ENCODE data around the gene HEATR5B. TPM values are rescaled to one million over a fixed set of nuclear protein-coding genes. Genes with fewer than 3 reads are reported as not detected.

The HEATR5B gene
- total RNA-seq, 1 experiment from 2014 or later, result 12.6 TPM

GRCh38 chr2:36963734-36964133, 120.4 kb downstream of the HEATR5B start:
- Mint-ChIP-seq H3K27ac (peak overlapping the region; percentile 23; the same call in 1 of the 2 replicates), H3K4me1 (peaks cover 69% of the 10 kb centered on the region), H3K9me3 (no peaks in the 10 kb centered on the region), H3K36me3 (no peaks in the 10 kb centered on the region), H3K27me3 (ENCODE audit: low read depth) (no peaks in the 10 kb centered on the region; the same call in 1 of the 2 replicates), H3K4me3 (no peak overlapping the region; the same call in 1 of the 2 replicates)
- CTCF ChIA-PET, result interaction anchor here (1.0 kb wide), 1 partner anchor 178 kb away, joined by 3 read pairs; no protein-coding TSS in a partner anchor
- POLR2A ChIA-PET, result interaction anchor here (0.7 kb wide), 1 partner anchor 148 kb away, joined by 3 read pairs; no protein-coding TSS in a partner anchor
- ATAC-seq (no peak), DNase-seq (ENCODE audit: low spot score) (no peak)
- peak; percentile 46; the same call in 1 of the 2 replicates for TF ChIP-seq GTF2I (CRISPR knock-in tag; conservative IDR thresholded peaks at IDR 0.05)
- TF ChIP-seq FOXJ3 (CRISPR knock-in tag; IDR thresholded peaks at IDR 0.05; ENCODE audit: borderline replicate concordance), result no peak
- no peak for TF ChIP-seq ZSCAN18 (CRISPR knock-in tag; IDR thresholded peaks at IDR 0.05)
- TF ChIP-seq ZNF232 (CRISPR knock-in tag; IDR thresholded peaks at IDR 0.05), result no peak
- TF ChIP-seq KAT7 (CRISPR knock-in tag; IDR thresholded peaks at IDR 0.05; ENCODE audit: borderline replicate concordance), result no peak
- TF ChIP-seq ESRRA (CRISPR knock-in tag; IDR thresholded peaks at IDR 0.05; ENCODE audit: borderline replicate concordance), result no peak
- TF ChIP-seq, protein P1, sequence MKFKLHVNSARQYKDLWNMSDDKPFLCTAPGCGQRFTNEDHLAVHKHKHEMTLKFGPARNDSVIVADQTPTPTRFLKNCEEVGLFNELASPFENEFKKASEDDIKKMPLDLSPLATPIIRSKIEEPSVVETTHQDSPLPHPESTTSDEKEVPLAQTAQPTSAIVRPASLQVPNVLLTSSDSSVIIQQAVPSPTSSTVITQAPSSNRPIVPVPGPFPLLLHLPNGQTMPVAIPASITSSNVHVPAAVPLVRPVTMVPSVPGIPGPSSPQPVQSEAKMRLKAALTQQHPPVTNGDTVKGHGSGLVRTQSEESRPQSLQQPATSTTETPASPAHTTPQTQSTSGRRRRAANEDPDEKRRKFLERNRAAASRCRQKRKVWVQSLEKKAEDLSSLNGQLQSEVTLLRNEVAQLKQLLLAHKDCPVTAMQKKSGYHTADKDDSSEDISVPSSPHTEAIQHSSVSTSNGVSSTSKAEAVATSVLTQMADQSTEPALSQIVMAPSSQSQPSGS (CRISPR knock-in tag; IDR thresholded peaks at IDR 0.05; ENCODE audit: borderline replicate concordance, low read depth), result no peak
- TF ChIP-seq SP1 (CRISPR knock-in tag; conservative IDR thresholded peaks at IDR 0.05), result no peak
- TF ChIP-seq ZNF121 (CRISPR knock-in tag; IDR thresholded peaks at IDR 0.05), result peak; percentile 98
- no peak for TF ChIP-seq STAT6 (CRISPR knock-in tag; conservative IDR thresholded peaks at IDR 0.05; ENCODE audit: low read depth)
- no peak for TF ChIP-seq ETV6 (CRISPR knock-in tag; IDR thresholded peaks at IDR 0.05)
- TF ChIP-seq CREM (CRISPR knock-in tag; IDR thresholded peaks at IDR 0.05), result no peak
- no peak for TF ChIP-seq ZNF219 (CRISPR knock-in tag; IDR thresholded peaks at IDR 0.05; ENCODE audit: borderline replicate concordance)
- TF ChIP-seq MYBL2 (CRISPR knock-in tag; IDR thresholded peaks at IDR 0.05), result no peak

- H3K4me1 Mint-ChIP-seq, result peaks cover 67% of the 10 kb centered on the region
- DNase-seq (ENCODE audit: low spot score) (no peak), ATAC-seq (no peak)
- ChIA-PET POLR2A (interaction anchor here (0.7 kb wide), 1 partner anchor 149 kb away, joined by 3 read pairs; no protein-coding TSS in a partner anchor), CTCF (interaction anchor here (1.0 to 1.2 kb wide), 3 partner anchors 9 to 193 kb away, joined by 3 read pairs; no protein-coding TSS in a partner anchor)
- H3K36me3 Mint-ChIP-seq, result no peaks in the 10 kb centered on the region
- H3K4me3 Mint-ChIP-seq, result peak overlapping the region; percentile 32
- H3K27ac Mint-ChIP-seq, result peak overlapping the region; percentile 80
- no peaks in the 10 kb centered on the region; the same call in 1 of the 2 replicates for H3K27me3 Mint-ChIP-seq (ENCODE audit: low read depth)
- no peaks in the 10 kb centered on the region for H3K9me3 Mint-ChIP-seq
- no peak for TF ChIP-seq ZNF232 (CRISPR knock-in tag; IDR thresholded peaks at IDR 0.05)
- TF ChIP-seq ZNF425 (CRISPR knock-in tag; conservative IDR thresholded peaks at IDR 0.05), result no peak
- no peak for TF ChIP-seq NFE2L1 (CRISPR knock-in tag; IDR thresholded peaks at IDR 0.05)
- TF ChIP-seq PRRX2 (CRISPR knock-in tag; IDR thresholded peaks at IDR 0.05), result no peak
- TF ChIP-seq ZNF671 (CRISPR knock-in tag; IDR thresholded peaks at IDR 0.05), result no peak
- TF ChIP-seq TP53 (CRISPR knock-in tag; IDR thresholded peaks at IDR 0.05), result no peak
- TF ChIP-seq ATF6 (CRISPR knock-in tag; IDR thresholded peaks at IDR 0.05), result no peak
- TF ChIP-seq, protein P2, sequence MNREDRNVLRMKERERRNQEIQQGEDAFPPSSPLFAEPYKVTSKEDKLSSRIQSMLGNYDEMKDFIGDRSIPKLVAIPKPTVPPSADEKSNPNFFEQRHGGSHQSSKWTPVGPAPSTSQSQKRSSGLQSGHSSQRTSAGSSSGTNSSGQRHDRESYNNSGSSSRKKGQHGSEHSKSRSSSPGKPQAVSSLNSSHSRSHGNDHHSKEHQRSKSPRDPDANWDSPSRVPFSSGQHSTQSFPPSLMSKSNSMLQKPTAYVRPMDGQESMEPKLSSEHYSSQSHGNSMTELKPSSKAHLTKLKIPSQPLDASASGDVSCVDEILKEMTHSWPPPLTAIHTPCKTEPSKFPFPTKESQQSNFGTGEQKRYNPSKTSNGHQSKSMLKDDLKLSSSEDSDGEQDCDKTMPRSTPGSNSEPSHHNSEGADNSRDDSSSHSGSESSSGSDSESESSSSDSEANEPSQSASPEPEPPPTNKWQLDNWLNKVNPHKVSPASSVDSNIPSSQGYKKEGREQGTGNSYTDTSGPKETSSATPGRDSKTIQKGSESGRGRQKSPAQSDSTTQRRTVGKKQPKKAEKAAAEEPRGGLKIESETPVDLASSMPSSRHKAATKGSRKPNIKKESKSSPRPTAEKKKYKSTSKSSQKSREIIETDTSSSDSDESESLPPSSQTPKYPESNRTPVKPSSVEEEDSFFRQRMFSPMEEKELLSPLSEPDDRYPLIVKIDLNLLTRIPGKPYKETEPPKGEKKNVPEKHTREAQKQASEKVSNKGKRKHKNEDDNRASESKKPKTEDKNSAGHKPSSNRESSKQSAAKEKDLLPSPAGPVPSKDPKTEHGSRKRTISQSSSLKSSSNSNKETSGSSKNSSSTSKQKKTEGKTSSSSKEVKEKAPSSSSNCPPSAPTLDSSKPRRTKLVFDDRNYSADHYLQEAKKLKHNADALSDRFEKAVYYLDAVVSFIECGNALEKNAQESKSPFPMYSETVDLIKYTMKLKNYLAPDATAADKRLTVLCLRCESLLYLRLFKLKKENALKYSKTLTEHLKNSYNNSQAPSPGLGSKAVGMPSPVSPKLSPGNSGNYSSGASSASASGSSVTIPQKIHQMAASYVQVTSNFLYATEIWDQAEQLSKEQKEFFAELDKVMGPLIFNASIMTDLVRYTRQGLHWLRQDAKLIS (CRISPR knock-in tag; IDR thresholded peaks at IDR 0.05; ENCODE audit: borderline replicate concordance), result no peak
Measured at GRCh38 chr2:36963106-36963505, 121.1 kb downstream of the HEATR5B start.

Data from WTC11 (cell line).